ENCODE measurements around the gene TCP11X1.
A peak's percentile ranks its signal among the peaks of the same experiment; 100 is the strongest.
"Not testable (repeated sequence)": the region's sequence is repeated elsewhere in the genome, so short reads cannot be mapped to it uniquely, and the experiment has no call there.

Gene TCP11X1

GRCh38 chrX:102214986-102215385 is at the start of gene TCP11X1:
TSS of gene TCP11X1 (plus strand) at chrX:102215301.
- not testable (repeated sequence) for DNase-seq

GRCh38 chrX:102185967-102186720 is 29.0 kb upstream of the TCP11X1 start:
- no peak for DNase-seq

GRCh38 chrX:102207940-102208339 is 7.2 kb upstream of the TCP11X1 start:
- DNase-seq, result not testable (repeated sequence)

- not testable (repeated sequence) for DNase-seq
Observed at GRCh38 chrX:102216497-102216896, 1.4 kb downstream of the TCP11X1 start.

- DNase-seq, result peak; percentile 0
Observed at GRCh38 chrX:102235678-102236077, 20.6 kb downstream of the TCP11X1 start.

- peak; percentile 2 for DNase-seq
Observed at GRCh38 chrX:102240265-102240664, 25.2 kb downstream of the TCP11X1 start.

GRCh38 chrX:102246893-102247292 is 31.8 kb downstream of the TCP11X1 start, which contains the start of gene NXF2:
TSS of gene NXF2 (plus strand) at chrX:102247167. CDS start at chrX:102307079, 59,912 bp downstream.
- DNase-seq, result not testable (repeated sequence)

GRCh38 chrX:102272231-102272630 is 57.1 kb downstream of the TCP11X1 start:
- DNase-seq, result not testable (repeated sequence)
